Measurements from ENCODE around the gene MYBPH. TPM values are rescaled to one million over a fixed set of nuclear protein-coding genes. Genes with fewer than 3 reads are reported as not detected.

The MYBPH gene
- total and polyA plus RNA-seq, 3 experiments from 2014 or later = not detected

GRCh38 chr1:203127666-203128430 is 47.8 kb downstream of the MYBPH start, which contains the start of gene ADORA1:
ADORA1 (plus strand) TSS chr1:203127726; CDS start chr1:203128842, 1,116 bp downstream.
- POLR2A ChIA-PET = no interaction called here
- Histone ChIP-seq H3K4me1 (ENCODE audit: insufficient read depth, low read length) (no peaks in the 10 kb centered on the region), H3K27ac (ENCODE audit: low read depth, low read length) (no peak within 1 kb of the TSS), H3K9me3 (ENCODE audit: low read length) (no peaks in the 10 kb centered on the region), H3K36me3 (ENCODE audit: insufficient read depth, low read length) (no peaks in the 10 kb centered on the region), H3K4me3 (ENCODE audit: low read length) (no peak within 1 kb of the TSS), H3K27me3 (ENCODE audit: insufficient read depth, low read length, poor library complexity, severe bottlenecking) (peaks cover 11% of the 10 kb centered on the region)
- no peak for DNase-seq
- peaks cover 48 to 75% of the 10 kb centered on the region in 2 donors for H3K27me3 Mint-ChIP-seq
- H3K4me3 Mint-ChIP-seq = peak within 1 kb of the TSS in 5 of 7 donors; percentile 22 to 50 (median 49)
- H3K4me1 Mint-ChIP-seq = peaks cover 7 to 14% (median 11%) of the 10 kb centered on the region in 3 donors
- H3K36me3 Mint-ChIP-seq = no peaks in the 10 kb centered on the region
- H3K9me3 Mint-ChIP-seq = no peaks in the 10 kb centered on the region
- peak within 1 kb of the TSS in 1 of 8 donors; percentile 45 for H3K27ac Mint-ChIP-seq
- CTCF ChIA-PET = no interaction called here

GRCh38 chr1:203126866-203127665 is 48.6 kb downstream of the MYBPH start:
- H3K4me1 ChIP-seq (ENCODE audit: insufficient read depth, low read length) = no peaks in the 10 kb centered on the region
- Mint-ChIP-seq H3K36me3 (no peaks in the 10 kb centered on the region), H3K27ac (peak overlapping the region in 1 of 8 donors; percentile 45), H3K4me1 (peaks cover 7 to 14% (median 11%) of the 10 kb centered on the region in 3 donors), H3K4me3 (peak overlapping the region in 5 of 7 donors; percentile 22 to 50 (median 49)), H3K27me3 (peaks cover 46 to 80% of the 10 kb centered on the region in 2 donors), H3K9me3 (no peaks in the 10 kb centered on the region)
- no peak overlapping the region for H3K27ac ChIP-seq (ENCODE audit: low read depth, low read length)
- H3K36me3 ChIP-seq (ENCODE audit: insufficient read depth, low read length) = no peaks in the 10 kb centered on the region
- H3K4me3 ChIP-seq (ENCODE audit: low read length) = no peak overlapping the region
- H3K27me3 ChIP-seq (ENCODE audit: insufficient read depth, low read length, poor library complexity, severe bottlenecking) = peaks cover 11% of the 10 kb centered on the region
- no peaks in the 10 kb centered on the region for H3K9me3 ChIP-seq (ENCODE audit: low read length)
- no peak for DNase-seq
- CTCF ChIA-PET = no interaction called here
- POLR2A ChIA-PET = no interaction called here

GRCh38 chr1:203126151-203126865 is 49.3 kb downstream of the MYBPH start:
- H3K4me3 Mint-ChIP-seq = no peak overlapping the region
- Histone ChIP-seq H3K4me3 (ENCODE audit: low read length) (no peak overlapping the region), H3K36me3 (ENCODE audit: insufficient read depth, low read length) (no peaks in the 10 kb centered on the region), H3K4me1 (ENCODE audit: insufficient read depth, low read length) (no peaks in the 10 kb centered on the region), H3K9me3 (ENCODE audit: low read length) (no peaks in the 10 kb centered on the region), H3K27ac (ENCODE audit: low read depth, low read length) (no peak overlapping the region), H3K27me3 (ENCODE audit: insufficient read depth, low read length, poor library complexity, severe bottlenecking) (peaks cover 11% of the 10 kb centered on the region)
- DNase-seq = no peak
- CTCF ChIA-PET = no interaction called here
- peaks cover 7 to 14% (median 11%) of the 10 kb centered on the region in 3 donors for H3K4me1 Mint-ChIP-seq
- H3K27me3 Mint-ChIP-seq = peaks cover 46 to 86% of the 10 kb centered on the region in 2 donors
- no peak overlapping the region for H3K27ac Mint-ChIP-seq
- POLR2A ChIA-PET = no interaction called here
- H3K36me3 Mint-ChIP-seq = no peaks in the 10 kb centered on the region
- no peaks in the 10 kb centered on the region for H3K9me3 Mint-ChIP-seq

GRCh38 chr1:203124546-203125317 is 50.9 kb downstream of the MYBPH start:
- Mint-ChIP-seq H3K27ac (no peak overlapping the region), H3K9me3 (no peaks in the 10 kb centered on the region), H3K27me3 (peaks cover 42 to 89% of the 10 kb centered on the region in 2 donors), H3K4me1 (peaks cover 7 to 14% (median 11%) of the 10 kb centered on the region in 3 donors), H3K36me3 (no peaks in the 10 kb centered on the region), H3K4me3 (no peak overlapping the region)
- no peak overlapping the region for H3K4me3 ChIP-seq (ENCODE audit: low read length)
- no peak overlapping the region for H3K27ac ChIP-seq (ENCODE audit: low read depth, low read length)
- H3K4me1 ChIP-seq (ENCODE audit: insufficient read depth, low read length) = no peaks in the 10 kb centered on the region
- DNase-seq = no peak
- CTCF ChIA-PET = no interaction called here
- H3K9me3 ChIP-seq (ENCODE audit: low read length) = no peaks in the 10 kb centered on the region
- POLR2A ChIA-PET = no interaction called here
- peaks cover 14% of the 10 kb centered on the region for H3K27me3 ChIP-seq (ENCODE audit: insufficient read depth, low read length, poor library complexity, severe bottlenecking)
- no peaks in the 10 kb centered on the region for H3K36me3 ChIP-seq (ENCODE audit: insufficient read depth, low read length)

GRCh38 chr1:203124011-203124410 is 51.6 kb downstream of the MYBPH start:
- Histone ChIP-seq H3K36me3 (ENCODE audit: insufficient read depth, low read length) (no peaks in the 10 kb centered on the region), H3K27ac (ENCODE audit: low read depth, low read length) (no peak overlapping the region), H3K4me1 (ENCODE audit: insufficient read depth, low read length) (no peaks in the 10 kb centered on the region), H3K9me3 (ENCODE audit: low read length) (no peaks in the 10 kb centered on the region), H3K27me3 (ENCODE audit: insufficient read depth, low read length, poor library complexity, severe bottlenecking) (peaks cover 16% of the 10 kb centered on the region), H3K4me3 (ENCODE audit: low read length) (no peak overlapping the region)
- Mint-ChIP-seq H3K9me3 (no peaks in the 10 kb centered on the region), H3K4me1 (peaks cover 7 to 14% (median 11%) of the 10 kb centered on the region in 3 donors), H3K4me3 (peak overlapping the region in 1 of 7 donors; percentile 41), H3K27ac (peak overlapping the region in 1 of 8 donors; percentile 55), H3K27me3 (peaks cover 43 to 85% of the 10 kb centered on the region in 2 donors), H3K36me3 (no peaks in the 10 kb centered on the region)
- ChIA-PET CTCF (no interaction called here), POLR2A (no interaction called here)
- DNase-seq = no peak

GRCh38 chr1:203122159-203122558 is 53.5 kb downstream of the MYBPH start:
- H3K9me3 ChIP-seq (ENCODE audit: low read length) = no peaks in the 10 kb centered on the region
- peaks cover 25% of the 10 kb centered on the region for H3K27me3 ChIP-seq (ENCODE audit: insufficient read depth, low read length, poor library complexity, severe bottlenecking)
- H3K36me3 ChIP-seq (ENCODE audit: insufficient read depth, low read length) = no peaks in the 10 kb centered on the region
- no peak for DNase-seq
- no peak overlapping the region for H3K4me3 Mint-ChIP-seq
- no peaks in the 10 kb centered on the region for H3K9me3 Mint-ChIP-seq
- no peaks in the 10 kb centered on the region for H3K36me3 Mint-ChIP-seq
- H3K27ac Mint-ChIP-seq = no peak overlapping the region
- peaks cover 40 to 90% of the 10 kb centered on the region in 2 donors for H3K27me3 Mint-ChIP-seq
- ChIA-PET CTCF (no interaction called here), POLR2A (no interaction called here)
- H3K27ac ChIP-seq (ENCODE audit: low read depth, low read length) = no peak overlapping the region
- H3K4me1 Mint-ChIP-seq = peaks cover 5 to 8% (median 5%) of the 10 kb centered on the region in 3 donors
- H3K4me1 ChIP-seq (ENCODE audit: insufficient read depth, low read length) = no peaks in the 10 kb centered on the region
- H3K4me3 ChIP-seq (ENCODE audit: low read length) = no peak overlapping the region

GRCh38 chr1:203121186-203122015 is 54.2 kb downstream of the MYBPH start:
- Histone ChIP-seq H3K4me3 (ENCODE audit: low read length) (no peak overlapping the region), H3K9me3 (ENCODE audit: low read length) (no peaks in the 10 kb centered on the region), H3K36me3 (ENCODE audit: insufficient read depth, low read length) (no peaks in the 10 kb centered on the region), H3K27me3 (ENCODE audit: insufficient read depth, low read length, poor library complexity, severe bottlenecking) (peaks cover 20% of the 10 kb centered on the region), H3K4me1 (ENCODE audit: insufficient read depth, low read length) (no peaks in the 10 kb centered on the region), H3K27ac (ENCODE audit: low read depth, low read length) (no peak overlapping the region)
- CTCF ChIA-PET = no interaction called here
- H3K27me3 Mint-ChIP-seq = peaks cover 33 to 86% of the 10 kb centered on the region in 2 donors
- H3K9me3 Mint-ChIP-seq = no peaks in the 10 kb centered on the region
- H3K4me1 Mint-ChIP-seq = peaks cover 0 to 3% (median 0%) of the 10 kb centered on the region in 3 donors
- H3K36me3 Mint-ChIP-seq = no peaks in the 10 kb centered on the region
- POLR2A ChIA-PET = no interaction called here
- H3K27ac Mint-ChIP-seq = peak overlapping the region in 1 of 8 donors; percentile 64
- DNase-seq = no peak
- H3K4me3 Mint-ChIP-seq = no peak overlapping the region
